K562 (cell line): ENCODE results near the gene NFE2. TPM values are rescaled to one million over a fixed set of nuclear protein-coding genes. Genes with fewer than 3 reads are reported as not detected.
A peak's percentile ranks its signal among the peaks of the same experiment; 100 is the strongest.

Experiments
- ARHGAP35 ChIP-seq: fragments of 450-650 bp; IDR thresholded peaks from 2 replicates; pipeline ENCODE4 v1.6.1; 2018; ENCODE audit not compliant: partially characterized antibody
- CHAMP1 ChIP-seq: fragments of 450-650 bp; IDR thresholded peaks from 2 replicates; pipeline ENCODE4 v1.6.1; 2016; ENCODE audit warnings: mild to moderate bottlenecking
- FOXM1 ChIP-seq, 2 experiments: fragments of 450-650 bp in 1 of 2; sonication (generic) in 1 of 2; formaldehyde crosslinking in 1 of 2; IDR thresholded peaks; 2 replicates each; pipeline versions ENCODE4 v1.6.1 to v1.9.0; 2017 to 2022; ENCODE audit warnings: low read depth in 2 of 2, mild to moderate bottlenecking in 2 of 2, missing genetic modification reagents in 1 of 2, moderate library complexity in 1 of 2
- HDAC8 ChIP-seq: fragments of 450-650 bp; IDR thresholded peaks from 2 replicates; pipeline ENCODE4 v1.6.1; 2016; ENCODE audit warnings: mild to moderate bottlenecking, missing genetic modification characterization, moderate library complexity, missing compliant biosample characterization
- KLF10 ChIP-seq: fragments of 250-450 bp; sonication (Bioruptor Pico); IDR thresholded peaks from 2 replicates; pipeline ENCODE4 v1.6.1; 2021; ENCODE audit warnings: matching md5 sums
- MAZ ChIP-seq, 2 experiments: fragments of 450-650 bp in 1 of 2; sonication (generic) in 1 of 2; formaldehyde crosslinking; IDR thresholded peaks in 1 of 2; conservative IDR thresholded peaks in 1 of 2; 2 replicates each; pipeline versions ENCODE4 v1.4.0 to v1.5.0; 2020; ENCODE audit warnings: mild to moderate bottlenecking in 1 of 2, missing genetic modification reagents in 1 of 2
- MTA3 ChIP-seq: fragments of 450-650 bp; formaldehyde crosslinking; IDR thresholded peaks from 2 replicates; pipeline ENCODE4 v1.6.1; 2017; ENCODE audit warnings: mild to moderate bottlenecking, borderline replicate concordance
- NCOA6 ChIP-seq: fragments of 450-650 bp; IDR thresholded peaks from 2 replicates; pipeline ENCODE4 v1.6.1; 2017; ENCODE audit warnings: mild to moderate bottlenecking
- POLR2H ChIP-seq: IDR thresholded peaks from 2 replicates; pipeline ENCODE4 v1.6.1; 2016; ENCODE audit warnings: missing genetic modification characterization, low read depth, mild to moderate bottlenecking, control low read depth, missing compliant biosample characterization, moderate library complexity
- RCOR1 ChIP-seq, 2 experiments: IDR thresholded peaks; 2 replicates each; pipeline ENCODE4 v1.6.1; 2012; ENCODE audit warnings: low read depth in 2 of 2, low read length in 2 of 2, borderline replicate concordance in 1 of 2, improper control_type of control experiment in 1 of 2
- SMAD4 ChIP-seq: fragments of 250-450 bp; sonication (Bioruptor Pico); conservative IDR thresholded peaks from 2 replicates; pipeline ENCODE4 v1.8.0; 2021; ENCODE audit warnings: inconsistent platforms, mild to moderate bottlenecking, moderate library complexity
- SMC3 ChIP-seq: conservative IDR thresholded peaks from 2 replicates; pipeline ENCODE4 v1.6.1; 2011; ENCODE audit warnings: low read depth, low read length, improper control_type of control experiment; ENCODE audit not compliant: insufficient read depth
- SRSF9 ChIP-seq: fragments of 200-400 bp; formaldehyde crosslinking; IDR thresholded peaks from 2 replicates; pipeline ENCODE4 v1.6.1; 2017; ENCODE audit warnings: low read depth, low read length, borderline replicate concordance
- TEAD1 ChIP-seq, 2 experiments: fragments of 450-650 bp in 1 of 2; sonication (generic) in 1 of 2; formaldehyde crosslinking; IDR thresholded peaks; 2 replicates each; pipeline versions ENCODE4 v1.4.0 to v1.8.0; 2020 to 2022; ENCODE audit warnings: mild to moderate bottlenecking in 2 of 2, missing genetic modification reagents in 1 of 2
- ZNF584 ChIP-seq: fragments of 200-800 bp; sonication (Bioruptor generic); IDR thresholded peaks from 2 replicates; pipeline ENCODE4 v1.6.1; 2016; ENCODE audit warnings: low read depth, mild to moderate bottlenecking, missing genetic modification characterization, missing compliant biosample characterization
- ZNF778 ChIP-seq: fragments of 450-650 bp; formaldehyde crosslinking; IDR thresholded peaks from 2 replicates; pipeline ENCODE4 v1.4.0; 2020; ENCODE audit warnings: mild to moderate bottlenecking, moderate library complexity
- ZNF830 ChIP-seq: fragments of 250-450 bp; sonication (Bioruptor Pico); IDR thresholded peaks from 2 replicates; pipeline ENCODE4 v1.5.0; 2021; ENCODE audit warnings: mild to moderate bottlenecking
- polyA plus RNA-seq, 8 experiments: library from polyadenylated mRNA; depleted of rRNA in 4 of 8; stranded (reverse) in 5 of 8; unstranded in 3 of 8; fragments of >200 nt; fragmentation: Nextera tagmentation in 2 of 8; fragmentation: Illumina TruSeq in 1 of 8; extraction: Ambion mirVana in 2 of 8; extraction: Trizol in 1 of 8; gene quantifications; 2 replicates each; pipeline versions ENCODE4 v1.2.1 to v1.2.3, GENCODE V29; 2011 to 2014; ENCODE audit warnings: inconsistent platforms in 1 of 8, missing spikeins in 1 of 8
- total RNA-seq, 7 experiments: library from RNA; depleted of rRNA in 6 of 7; stranded (reverse); fragments of >200 nt in 6 of 7; fragmentation: Illumina TruSeq in 2 of 7; extraction: Trizol in 2 of 7; gene quantifications; 2 replicates each; pipeline versions ENCODE4 v1.2.1 to v1.2.3, GENCODE V29; 2011 to 2021; ENCODE audit warnings: low replicate concordance in 1 of 7
- TF ChIP-seq, protein P1 (sequence below), 2 experiments: fragments of 450-650 bp; conservative IDR thresholded peaks; 2 replicates each; pipeline ENCODE4 v1.6.1; 2017; ENCODE audit warnings: mild to moderate bottlenecking in 2 of 2, moderate library complexity in 2 of 2
- TF ChIP-seq, protein P2 (sequence below): fragments of 250-450 bp; sonication (Bioruptor Pico); IDR thresholded peaks from 2 replicates; pipeline ENCODE4 v1.9.0; 2021; ENCODE audit warnings: mild to moderate bottlenecking, inconsistent platforms

NFE2 gene
- total and polyA plus RNA-seq, 9 of the 15 experiments (the other 6 are each of a cell fraction or from before 2014, with no cell fraction given): 12.3 to 282 (median 208) TPM

DNA sequence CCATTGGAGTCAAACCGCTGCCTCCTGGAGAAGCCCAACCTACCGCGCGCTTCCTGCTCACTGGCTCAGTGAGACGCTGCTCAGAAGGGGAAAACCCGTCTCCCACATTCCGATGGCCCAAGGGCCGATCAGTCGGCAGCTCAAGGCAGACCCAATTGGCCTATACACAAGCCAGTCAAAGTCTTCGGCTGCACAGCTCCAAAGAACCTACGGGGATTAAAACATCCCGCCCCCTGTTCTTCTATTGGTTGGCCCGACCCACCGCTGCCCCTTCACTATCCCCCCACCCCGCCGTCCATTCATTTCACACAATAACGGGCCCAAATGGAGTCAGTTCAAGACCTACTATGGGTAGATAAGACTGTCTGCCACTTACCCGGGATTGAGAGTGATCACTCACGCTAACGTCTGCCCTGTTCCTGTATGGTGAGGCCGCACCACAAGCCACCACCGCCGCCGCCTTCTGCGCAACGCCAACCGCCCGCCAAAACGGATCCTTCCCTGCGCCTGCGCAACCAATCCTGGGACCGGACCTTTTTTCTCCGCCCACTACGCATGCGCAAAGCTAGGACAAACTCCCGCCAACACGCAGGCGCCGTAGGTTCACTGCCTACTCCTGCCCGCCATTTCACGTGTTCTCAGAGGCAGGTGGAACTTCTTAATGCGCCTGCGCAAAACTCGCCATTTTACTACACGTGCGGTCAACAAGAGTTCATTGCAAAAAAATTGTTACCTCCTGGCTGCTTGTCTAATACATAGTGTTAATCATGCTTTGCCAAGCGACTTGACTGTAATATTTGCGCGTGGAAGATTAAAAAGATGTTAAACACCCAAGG is 21.0 kb downstream of the NFE2 start, which contains the start of gene CBX5 (continued):
- TF ChIP-seq, protein P1, sequence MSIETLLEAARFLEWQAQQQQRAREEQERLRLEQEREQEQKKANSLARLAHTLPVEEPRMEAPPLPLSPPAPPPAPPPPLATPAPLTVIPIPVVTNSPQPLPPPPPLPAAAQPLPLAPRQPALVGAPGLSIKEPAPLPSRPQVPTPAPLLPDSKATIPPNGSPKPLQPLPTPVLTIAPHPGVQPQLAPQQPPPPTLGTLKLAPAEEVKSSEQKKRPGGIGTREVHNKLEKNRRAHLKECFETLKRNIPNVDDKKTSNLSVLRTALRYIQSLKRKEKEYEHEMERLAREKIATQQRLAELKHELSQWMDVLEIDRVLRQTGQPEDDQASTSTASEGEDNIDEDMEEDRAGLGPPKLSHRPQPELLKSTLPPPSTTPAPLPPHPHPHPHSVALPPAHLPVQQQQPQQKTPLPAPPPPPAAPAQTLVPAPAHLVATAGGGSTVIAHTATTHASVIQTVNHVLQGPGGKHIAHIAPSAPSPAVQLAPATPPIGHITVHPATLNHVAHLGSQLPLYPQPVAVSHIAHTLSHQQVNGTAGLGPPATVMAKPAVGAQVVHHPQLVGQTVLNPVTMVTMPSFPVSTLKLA (conservative IDR thresholded peaks at IDR 0.05): peak; percentile 97
- TF ChIP-seq ZNF584 (CRISPR knock-in tag) (no peak), ARHGAP35 (no peak), MAZ (CRISPR knock-in tag; conservative IDR thresholded peaks at IDR 0.05 in 1 of 2, IDR thresholded peaks at IDR 0.05 in 1 of 2) (peak; percentile 66 to 85; a peak in 3 of 4 replicates), RCOR1 (IDR thresholded peaks at IDR 0.05; ENCODE audit: borderline replicate concordance in 1 of 2, low read depth in 2 of 2, low read length in 2 of 2) (no peak), HDAC8 (tag) (no peak), POLR2H (tag) (peak; percentile 89), KLF10 (CRISPR knock-in tag) (no peak), CHAMP1 (no peak), FOXM1 (IDR thresholded peaks at IDR 0.05; ENCODE audit: low read depth) (no peak), FOXM1 (CRISPR knock-in tag; IDR thresholded peaks at IDR 0.05; ENCODE audit: low read depth) (no peak), MTA3 (0 out of 2 replicates have a peak, but pooled peaks have one; percentile 88), ZNF830 (CRISPR knock-in tag) (no peak), SMAD4 (CRISPR knock-in tag) (0 out of 2 replicates have a peak, but pooled peaks have one; percentile 53), ZNF778 (CRISPR knock-in tag) (no peak), SRSF9 (no peak), NCOA6 (no peak), TEAD1 (CRISPR knock-in tag; IDR thresholded peaks at IDR 0.05) (peak; percentile 85 to 98), SMC3 (0 out of 2 replicates have a peak, but pooled peaks have one; percentile 7)
- TF ChIP-seq, protein P2, sequence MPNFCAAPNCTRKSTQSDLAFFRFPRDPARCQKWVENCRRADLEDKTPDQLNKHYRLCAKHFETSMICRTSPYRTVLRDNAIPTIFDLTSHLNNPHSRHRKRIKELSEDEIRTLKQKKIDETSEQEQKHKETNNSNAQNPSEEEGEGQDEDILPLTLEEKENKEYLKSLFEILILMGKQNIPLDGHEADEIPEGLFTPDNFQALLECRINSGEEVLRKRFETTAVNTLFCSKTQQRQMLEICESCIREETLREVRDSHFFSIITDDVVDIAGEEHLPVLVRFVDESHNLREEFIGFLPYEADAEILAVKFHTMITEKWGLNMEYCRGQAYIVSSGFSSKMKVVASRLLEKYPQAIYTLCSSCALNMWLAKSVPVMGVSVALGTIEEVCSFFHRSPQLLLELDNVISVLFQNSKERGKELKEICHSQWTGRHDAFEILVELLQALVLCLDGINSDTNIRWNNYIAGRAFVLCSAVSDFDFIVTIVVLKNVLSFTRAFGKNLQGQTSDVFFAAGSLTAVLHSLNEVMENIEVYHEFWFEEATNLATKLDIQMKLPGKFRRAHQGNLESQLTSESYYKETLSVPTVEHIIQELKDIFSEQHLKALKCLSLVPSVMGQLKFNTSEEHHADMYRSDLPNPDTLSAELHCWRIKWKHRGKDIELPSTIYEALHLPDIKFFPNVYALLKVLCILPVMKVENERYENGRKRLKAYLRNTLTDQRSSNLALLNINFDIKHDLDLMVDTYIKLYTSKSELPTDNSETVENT (CRISPR knock-in tag): peak; percentile 94
